Measurements from ENCODE around the gene KRT80.

- no peak for TF ChIP-seq CTCF (IDR thresholded peaks at IDR 0.05)
- TF ChIP-seq EP300 (IDR thresholded peaks at IDR 0.05), result no peak
Observed at GRCh38 chr12:52130711-52131110, 61.1 kb downstream of the KRT80 start.

Measured in suprapubic skin (tissue), 3 donors.